GM19238 (cell line): ENCODE data around the gene PCSK6.
A peak's percentile ranks its signal among the peaks of the same experiment; 100 is the strongest.
"Not testable (repeated sequence)": the region's sequence is repeated elsewhere in the genome, so short reads cannot be mapped to it uniquely, and the experiment has no call there.

Source experiments
- DNase-seq: peaks from one replicate; pipeline ENCODE4 v3.0.0; 2011; ENCODE audit warnings: low spot score; ENCODE audit not compliant: insufficient read length

The PCSK6 gene

GRCh38 chr15:101404245-101404644 is 85.3 kb downstream of the PCSK6 start:
- no peak for DNase-seq

- DNase-seq, result not testable (repeated sequence)
Measured at GRCh38 chr15:101402883-101403282, 86.6 kb downstream of the PCSK6 start.

GRCh38 chr15:101401286-101401685 is 88.2 kb downstream of the PCSK6 start:
- DNase-seq, result no peak

GRCh38 chr15:101399431-101399830 is 90.1 kb downstream of the PCSK6 start:
- no peak for DNase-seq

- no peak for DNase-seq
Measured at GRCh38 chr15:101398247-101398646, 91.3 kb downstream of the PCSK6 start.

GRCh38 chr15:101397521-101398003 is 91.9 kb downstream of the PCSK6 start:
- no peak for DNase-seq

- DNase-seq, result no peak
Measured at GRCh38 chr15:101396484-101397261, 92.8 kb downstream of the PCSK6 start.

GRCh38 chr15:101394654-101395053 is 94.9 kb downstream of the PCSK6 start:
- DNase-seq, result no peak

GRCh38 chr15:101394056-101394630 is 95.4 kb downstream of the PCSK6 start:
- DNase-seq, result no peak

GRCh38 chr15:101393172-101393571 is 96.3 kb downstream of the PCSK6 start:
- DNase-seq, result no peak

- peak; percentile 44 for DNase-seq
Measured at GRCh38 chr15:101391981-101392640, 97.4 kb downstream of the PCSK6 start.

GRCh38 chr15:101391431-101391830 is 98.1 kb downstream of the PCSK6 start:
- DNase-seq, result no peak

GRCh38 chr15:101390462-101390861 is 99.0 kb downstream of the PCSK6 start:
- no peak for DNase-seq

- DNase-seq, result no peak
Measured at GRCh38 chr15:101390060-101390459, 99.4 kb downstream of the PCSK6 start.

- no peak for DNase-seq
Measured at GRCh38 chr15:101389362-101389761, 100.1 kb downstream of the PCSK6 start.

- DNase-seq, result no peak
Measured at GRCh38 chr15:101388046-101388445, 101.5 kb downstream of the PCSK6 start.

GRCh38 chr15:101387574-101387973 is 101.9 kb downstream of the PCSK6 start:
- DNase-seq, result no peak

- DNase-seq, result no peak
Measured at GRCh38 chr15:101386967-101387366, 102.5 kb downstream of the PCSK6 start.

- DNase-seq, result no peak
Measured at GRCh38 chr15:101386006-101386405, 103.5 kb downstream of the PCSK6 start.

- DNase-seq, result no peak
Measured at GRCh38 chr15:101384276-101384675, 105.2 kb downstream of the PCSK6 start.

GRCh38 chr15:101382544-101382943 is 107.0 kb downstream of the PCSK6 start:
- DNase-seq, result no peak

GRCh38 chr15:101381671-101382212 is 107.8 kb downstream of the PCSK6 start:
- DNase-seq, result no peak
